Neural cell (in vitro differentiated cells): Measurements from ENCODE around the gene HPS4.

Experiments used
- CTCF ChIP-seq: fragments of 450-650 bp; IDR thresholded peaks from 2 replicates; pipeline ENCODE4 v1.5.1; 2014; ENCODE audit warnings: antibody characterized with exemption, mild to moderate bottlenecking, moderate library complexity; ENCODE audit not compliant: poor library complexity, severe bottlenecking
- EP300 ChIP-seq: fragments of 450-650 bp; conservative IDR thresholded peaks from 2 replicates; pipeline ENCODE4 v1.6.1; 2014; ENCODE audit warnings: antibody characterized with exemption, mild to moderate bottlenecking, moderate library complexity; ENCODE audit not compliant: poor library complexity, severe bottlenecking
- EZH2 ChIP-seq: fragments of 200-600, 300-800 bp; shearing (Covaris generic), sonication (generic); IDR thresholded peaks from 2 replicates; pipeline ENCODE4 v1.6.1; 2014; ENCODE audit warnings: antibody characterized with exemption, low read length, borderline replicate concordance, mild to moderate bottlenecking; ENCODE audit not compliant: insufficient read depth, poor library complexity, severe bottlenecking
- TAF1 ChIP-seq: IDR thresholded peaks from 2 replicates; pipeline ENCODE4 v1.6.1; 2012; ENCODE audit warnings: low read depth

GRCh38 chr22:26442086-26442756 is 41.4 kb downstream of the HPS4 start:
- TF ChIP-seq EZH2: no peak
- no peak for TF ChIP-seq CTCF
- no peak for TF ChIP-seq TAF1
- TF ChIP-seq EP300: no peak
